Activated CD4-positive, alpha-beta T cell treated with anti-CD3 and anti-CD28 coated beads, Interleukin-2, amount 50 U/mL, for 16 hours (primary cell): ENCODE measurements around the gene SLAIN2.
A peak's percentile ranks its signal among the peaks of the same experiment; 100 is the strongest.
"Not testable (repeated sequence)": the region's sequence is repeated elsewhere in the genome, so short reads cannot be mapped to it uniquely, and the experiment has no call there.

Source experiments
- DNase-seq: peaks from one replicate; pipeline ENCODE4 v3.0.0-alpha.2; 2020

The SLAIN2 gene

GRCh38 chr4:48446642-48447041 is 105.3 kb downstream of the SLAIN2 start:
- no peak for DNase-seq

- no peak for DNase-seq
These were observed 107.8 kb downstream of the SLAIN2 start for GRCh38 chr4:48449151-48449550.

DNA sequence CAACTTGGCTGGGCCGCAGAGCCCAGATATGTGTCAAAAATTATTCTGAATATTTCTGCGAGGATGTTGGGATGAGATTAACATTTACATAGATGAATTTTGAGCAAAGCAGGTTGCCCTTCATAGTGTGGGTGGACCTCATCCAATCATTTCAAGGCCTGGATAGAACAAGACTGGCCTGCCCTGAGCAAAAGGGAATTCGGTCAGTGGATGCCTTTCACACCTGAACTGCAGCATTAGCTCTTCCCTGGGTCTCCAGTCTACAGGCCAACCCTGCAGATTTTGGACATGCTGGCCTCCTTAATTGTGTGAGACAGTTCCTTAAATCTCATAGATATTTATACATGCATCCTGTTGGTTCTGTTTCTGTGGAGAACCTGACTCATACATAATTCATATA is 109.4 kb downstream of the SLAIN2 start:
- DNase-seq = no peak

DNA sequence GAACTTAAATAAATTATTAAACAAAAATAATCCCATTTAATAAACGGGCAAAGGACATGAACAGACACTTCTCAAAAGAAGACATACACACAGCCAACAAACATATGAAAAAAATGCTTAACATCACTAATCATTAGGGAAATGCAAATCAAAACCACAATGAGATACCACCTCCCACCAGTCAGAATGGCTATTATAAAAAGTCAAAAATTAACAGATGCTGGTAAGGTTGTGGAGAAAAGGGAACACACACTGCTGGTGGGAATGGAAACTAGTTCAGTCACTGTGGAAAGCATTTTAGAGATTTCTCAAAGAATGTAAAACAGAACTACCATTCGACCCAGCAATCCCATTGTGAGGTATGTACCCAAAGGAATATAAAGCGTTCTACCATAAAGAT is 110.3 kb downstream of the SLAIN2 start:
- DNase-seq = not testable (repeated sequence)

DNA sequence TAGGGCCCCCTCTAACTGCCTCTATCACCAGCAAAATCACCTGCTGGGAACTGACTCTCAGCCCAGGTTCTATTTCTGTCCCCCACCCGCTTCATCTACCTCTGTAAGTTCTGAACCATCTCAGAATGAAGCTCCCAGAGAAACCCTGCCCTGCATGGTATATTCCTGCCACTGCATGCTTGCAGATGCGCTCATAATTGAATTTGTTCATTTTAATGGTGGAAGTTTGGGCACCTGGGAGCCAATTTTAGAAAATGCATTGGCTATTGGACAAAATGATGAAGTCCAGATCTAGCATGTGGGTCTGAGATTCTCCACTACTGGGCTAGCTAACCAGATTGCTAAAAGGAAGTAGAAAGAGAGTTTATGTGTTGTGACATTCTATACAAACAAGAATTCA is 113.3 kb downstream of the SLAIN2 start:
- DNase-seq = no peak

DNA sequence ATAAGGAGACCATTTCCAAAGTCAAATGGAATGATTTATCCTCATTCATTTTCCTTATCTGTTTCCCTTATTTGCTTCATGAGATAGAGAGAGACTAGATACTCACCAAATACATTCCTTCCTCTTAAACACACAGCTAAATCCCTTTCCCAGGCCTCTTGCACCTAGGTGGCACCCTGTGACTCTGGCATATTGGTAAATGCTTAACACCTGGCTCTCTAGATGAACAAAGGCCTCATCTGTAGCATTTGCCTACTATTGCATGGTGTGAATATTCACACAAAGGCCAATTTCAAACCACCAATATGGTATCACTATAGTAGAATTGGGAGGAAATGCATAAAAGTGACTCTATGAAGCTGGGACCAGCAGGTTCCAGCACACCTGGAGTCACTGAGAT is 119.7 kb downstream of the SLAIN2 start:
- no peak for DNase-seq

DNA sequence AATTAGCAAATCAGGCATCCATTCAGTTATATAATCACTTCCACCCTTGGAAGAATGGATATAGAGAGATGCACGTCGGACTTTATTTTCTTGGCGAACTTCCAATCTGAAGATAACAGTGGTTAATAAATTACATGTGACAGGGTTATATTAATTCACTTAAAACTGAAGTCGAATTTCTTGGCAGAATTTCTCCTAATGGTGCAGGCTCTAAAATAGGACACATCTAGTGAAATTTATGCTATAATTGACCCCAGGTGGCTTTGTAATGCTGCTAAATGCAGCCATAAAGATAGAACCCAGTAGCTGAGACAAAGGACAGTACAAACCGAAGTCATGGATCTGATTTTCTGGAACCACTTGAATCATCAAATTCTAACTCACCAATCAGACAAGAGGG is 121.0 kb downstream of the SLAIN2 start:
- no peak for DNase-seq

DNA sequence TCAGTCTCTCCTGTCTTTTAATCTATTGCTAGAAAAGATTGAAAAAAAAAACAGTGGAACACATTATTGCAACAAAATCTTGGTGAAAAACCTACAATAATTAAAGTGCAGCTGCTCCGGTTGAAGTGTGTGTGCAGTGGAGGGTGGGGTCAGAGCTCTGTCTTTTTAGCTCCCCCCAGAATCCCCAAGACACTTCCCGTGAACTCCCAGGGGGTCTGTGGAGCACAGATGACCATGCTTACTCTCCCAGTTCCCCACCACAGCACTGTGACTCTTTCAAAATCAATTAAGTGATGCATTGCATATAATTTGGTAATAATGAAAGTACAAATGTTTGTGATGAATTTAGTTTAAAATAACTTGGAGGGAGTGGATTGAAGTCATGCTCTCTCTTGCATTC is 126.1 kb downstream of the SLAIN2 start:
- no peak for DNase-seq

DNA sequence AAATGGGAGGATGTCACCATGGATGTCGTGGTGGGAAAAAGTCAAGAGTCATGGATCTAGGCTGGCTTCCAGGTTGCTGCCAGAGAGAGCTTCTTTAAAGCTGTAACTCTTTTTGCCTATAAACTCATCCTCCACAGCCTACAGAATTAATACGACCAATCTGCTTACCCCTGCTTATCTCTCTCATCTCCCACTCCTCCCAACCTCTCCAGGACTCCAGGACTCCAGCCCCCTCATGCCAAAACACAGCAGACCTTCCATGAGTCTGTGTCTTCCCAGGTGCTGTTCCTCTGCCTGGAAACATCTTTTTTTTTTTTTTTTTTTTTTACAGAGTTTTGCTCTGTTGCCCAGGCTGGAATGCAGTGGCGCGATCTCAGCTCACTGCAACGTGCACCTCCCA is 126.6 kb downstream of the SLAIN2 start:
- DNase-seq = no peak

GRCh38 chr4:48470137-48470536 is 128.8 kb downstream of the SLAIN2 start:
- no peak for DNase-seq

GRCh38 chr4:48470570-48470969 is 129.2 kb downstream of the SLAIN2 start:
- DNase-seq = peak; percentile 20

GRCh38 chr4:48472794-48473193 is 131.5 kb downstream of the SLAIN2 start:
- DNase-seq = no peak

GRCh38 chr4:48475770-48476169 is 134.4 kb downstream of the SLAIN2 start:
- no peak for DNase-seq
